ENCODE measurements around the gene TDRD1. TPM values are rescaled to one million over a fixed set of nuclear protein-coding genes. Genes with fewer than 3 reads are reported as not detected.

The TDRD1 gene
- total and polyA plus RNA-seq, 9 of the 15 experiments (the other 6 are each of a cell fraction or from before 2014, with no cell fraction given) = not detected

DNA sequence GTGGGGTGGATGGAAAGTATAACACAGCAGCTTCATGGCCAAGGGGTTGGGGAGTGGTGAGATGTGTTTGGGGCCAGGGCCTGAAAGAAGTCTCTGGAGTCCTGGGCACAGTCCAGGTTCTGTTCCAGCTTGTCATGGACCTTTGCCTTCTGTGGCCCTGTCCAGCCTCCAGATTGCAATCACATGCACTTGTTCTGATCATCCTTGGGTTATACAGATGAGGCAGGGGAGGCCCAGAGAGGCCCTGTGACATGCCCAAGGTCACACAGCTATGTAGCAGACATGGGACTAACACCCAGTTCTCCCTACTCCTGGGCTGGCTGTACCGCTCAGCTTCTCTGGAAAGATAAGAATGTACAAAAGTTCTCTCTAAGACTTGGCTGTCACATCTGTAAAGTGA is 71.6 kb downstream of the TDRD1 start:
- 0% methylated on average over 1 of the region's 1 CpG for WGBS (ENCODE audit: insufficient coverage, low coverage, missing lambda C conversion rate)
- no peaks in the 10 kb centered on the region for H3K27me3 ChIP-seq (ENCODE audit: control insufficient read depth in 2 of 2, insufficient read depth in 2 of 2, low read length in 2 of 2)
- H2AFZ ChIP-seq (ENCODE audit: low read depth, low read length) = no peak overlapping the region
- H3K4me3 ChIP-seq = no peak overlapping the region
- no peak overlapping the region for H3K4me2 ChIP-seq (ENCODE audit: insufficient read depth, low read length)
- ChIA-PET CTCF (ENCODE audit: low intra/inter-chr PET ratio) (no interaction called here), POLR2A (no interaction called here)
- in situ Hi-C loops (cut with MboI) (no loop called here), intact Hi-C loops (cut with micrococcal nuclease) (no loop called here)
- no peak overlapping the region for H3K27ac ChIP-seq (ENCODE audit: extremely low read depth, low read depth, low read length)
- H3K9ac ChIP-seq (ENCODE audit: insufficient read depth in 1 of 2, low read depth in 2 of 2, low read length in 2 of 2) = no peak overlapping the region
- FAIRE-seq = no peak
- no TSS peak for BruUV-seq (replicated peaks)
- no peaks in the 10 kb centered on the region for H3K79me2 ChIP-seq (ENCODE audit: control insufficient read depth, insufficient read depth, low read length)
- no peaks in the 10 kb centered on the region for H4K20me1 ChIP-seq (replicated peaks; ENCODE audit: control insufficient read depth, insufficient read depth, low read length)
- no peaks in the 10 kb centered on the region for H3K36me3 ChIP-seq (ENCODE audit: control insufficient read depth, insufficient read depth, low read length)
- DNase-seq (ENCODE audit: extremely low read depth in 1 of 4, low spot score in 3 of 4) = no peak
- TF ChIP-seq ZNF445 (CRISPR knock-in tag; IDR thresholded peaks at IDR 0.05; ENCODE audit: low read depth) (no peak), ZNF274 (IDR thresholded peaks at IDR 0.05; ENCODE audit: borderline replicate concordance, low read depth, low read length) (no peak), MAFK (IDR thresholded peaks at IDR 0.05; ENCODE audit: low read length) (no peak), CSDE1 (IDR thresholded peaks at IDR 0.05) (no peak), MYBL2 (IDR thresholded peaks at IDR 0.05; ENCODE audit: low read depth) (no peak), MYBL2 (CRISPR knock-in tag; IDR thresholded peaks at IDR 0.05; ENCODE audit: borderline replicate concordance) (no peak), ZEB2 (IDR thresholded peaks at IDR 0.05) (no peak)
- no peak for ATAC-seq
- H3K9me3 ChIP-seq (replicated peaks; ENCODE audit: control insufficient read depth, insufficient read depth, low read depth, low read length) = no peaks in the 10 kb centered on the region
- no peaks in the 10 kb centered on the region for H3K4me1 ChIP-seq (replicated peaks in 1 of 2; ENCODE audit: control insufficient read depth in 2 of 2, insufficient read depth in 2 of 2, low read length in 2 of 2)
- no peaks in the 10 kb centered on the region for H3K9me1 ChIP-seq (ENCODE audit: control insufficient read depth, insufficient read depth, low read length)

DNA sequence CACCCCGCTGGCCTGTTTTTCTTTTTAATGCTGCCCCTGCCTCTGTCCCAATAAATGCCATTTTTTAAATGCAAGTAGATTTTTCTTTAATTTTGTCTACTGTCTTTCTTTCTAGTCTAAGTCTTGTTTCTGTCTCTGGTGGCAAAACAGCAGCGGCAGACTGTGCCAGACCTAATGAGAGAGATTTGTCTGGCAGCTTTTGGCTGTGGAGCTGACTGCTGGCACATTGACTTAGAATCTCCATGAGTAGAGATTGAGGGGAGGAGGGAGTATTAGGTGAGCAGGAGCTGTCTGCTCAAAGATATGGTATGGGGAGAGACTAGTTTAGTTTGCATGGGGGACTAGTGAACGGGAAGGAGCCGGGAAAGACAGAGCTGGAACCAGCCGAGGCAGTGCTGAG is 72.9 kb downstream of the TDRD1 start:
- no peak overlapping the region for H3K27ac ChIP-seq (ENCODE audit: extremely low read depth, low read depth, low read length)
- DNase-seq (ENCODE audit: extremely low read depth in 1 of 4, low spot score in 3 of 4) (no peak), ATAC-seq (no peak), FAIRE-seq (no peak)
- H3K79me2 ChIP-seq (ENCODE audit: control insufficient read depth, insufficient read depth, low read length) = no peaks in the 10 kb centered on the region
- 0% methylated on average over 5 of the region's 5 CpGs for WGBS (ENCODE audit: insufficient coverage, low coverage, missing lambda C conversion rate)
- no peaks in the 10 kb centered on the region for H3K36me3 ChIP-seq (ENCODE audit: control insufficient read depth, insufficient read depth, low read length)
- H3K9me1 ChIP-seq (ENCODE audit: control insufficient read depth, insufficient read depth, low read length) = no peaks in the 10 kb centered on the region
- ChIA-PET CTCF (ENCODE audit: low intra/inter-chr PET ratio) (no interaction called here), POLR2A (interaction anchor here (0.9 kb wide), 1 partner anchor 157 kb away, joined by 3 read pairs; no protein-coding TSS in a partner anchor)
- no peak overlapping the region for H3K4me3 ChIP-seq
- no peak overlapping the region for H2AFZ ChIP-seq (ENCODE audit: low read depth, low read length)
- BruUV-seq (replicated peaks) = no TSS peak
- in situ Hi-C loops (cut with MboI) (no loop called here), intact Hi-C loops (cut with micrococcal nuclease) (no loop called here)
- H4K20me1 ChIP-seq (replicated peaks; ENCODE audit: control insufficient read depth, insufficient read depth, low read length) = no peaks in the 10 kb centered on the region
- H3K9me3 ChIP-seq (replicated peaks; ENCODE audit: control insufficient read depth, insufficient read depth, low read depth, low read length) = no peaks in the 10 kb centered on the region
- no peak overlapping the region for H3K9ac ChIP-seq (ENCODE audit: insufficient read depth in 1 of 2, low read depth in 2 of 2, low read length in 2 of 2)
- no peaks in the 10 kb centered on the region for H3K27me3 ChIP-seq (ENCODE audit: control insufficient read depth in 2 of 2, insufficient read depth in 2 of 2, low read length in 2 of 2)
- H3K4me1 ChIP-seq (replicated peaks in 1 of 2; ENCODE audit: control insufficient read depth in 2 of 2, insufficient read depth in 2 of 2, low read length in 2 of 2) = no peaks in the 10 kb centered on the region
- no peak overlapping the region for H3K4me2 ChIP-seq (ENCODE audit: insufficient read depth, low read length)
- TF ChIP-seq, protein P1, sequence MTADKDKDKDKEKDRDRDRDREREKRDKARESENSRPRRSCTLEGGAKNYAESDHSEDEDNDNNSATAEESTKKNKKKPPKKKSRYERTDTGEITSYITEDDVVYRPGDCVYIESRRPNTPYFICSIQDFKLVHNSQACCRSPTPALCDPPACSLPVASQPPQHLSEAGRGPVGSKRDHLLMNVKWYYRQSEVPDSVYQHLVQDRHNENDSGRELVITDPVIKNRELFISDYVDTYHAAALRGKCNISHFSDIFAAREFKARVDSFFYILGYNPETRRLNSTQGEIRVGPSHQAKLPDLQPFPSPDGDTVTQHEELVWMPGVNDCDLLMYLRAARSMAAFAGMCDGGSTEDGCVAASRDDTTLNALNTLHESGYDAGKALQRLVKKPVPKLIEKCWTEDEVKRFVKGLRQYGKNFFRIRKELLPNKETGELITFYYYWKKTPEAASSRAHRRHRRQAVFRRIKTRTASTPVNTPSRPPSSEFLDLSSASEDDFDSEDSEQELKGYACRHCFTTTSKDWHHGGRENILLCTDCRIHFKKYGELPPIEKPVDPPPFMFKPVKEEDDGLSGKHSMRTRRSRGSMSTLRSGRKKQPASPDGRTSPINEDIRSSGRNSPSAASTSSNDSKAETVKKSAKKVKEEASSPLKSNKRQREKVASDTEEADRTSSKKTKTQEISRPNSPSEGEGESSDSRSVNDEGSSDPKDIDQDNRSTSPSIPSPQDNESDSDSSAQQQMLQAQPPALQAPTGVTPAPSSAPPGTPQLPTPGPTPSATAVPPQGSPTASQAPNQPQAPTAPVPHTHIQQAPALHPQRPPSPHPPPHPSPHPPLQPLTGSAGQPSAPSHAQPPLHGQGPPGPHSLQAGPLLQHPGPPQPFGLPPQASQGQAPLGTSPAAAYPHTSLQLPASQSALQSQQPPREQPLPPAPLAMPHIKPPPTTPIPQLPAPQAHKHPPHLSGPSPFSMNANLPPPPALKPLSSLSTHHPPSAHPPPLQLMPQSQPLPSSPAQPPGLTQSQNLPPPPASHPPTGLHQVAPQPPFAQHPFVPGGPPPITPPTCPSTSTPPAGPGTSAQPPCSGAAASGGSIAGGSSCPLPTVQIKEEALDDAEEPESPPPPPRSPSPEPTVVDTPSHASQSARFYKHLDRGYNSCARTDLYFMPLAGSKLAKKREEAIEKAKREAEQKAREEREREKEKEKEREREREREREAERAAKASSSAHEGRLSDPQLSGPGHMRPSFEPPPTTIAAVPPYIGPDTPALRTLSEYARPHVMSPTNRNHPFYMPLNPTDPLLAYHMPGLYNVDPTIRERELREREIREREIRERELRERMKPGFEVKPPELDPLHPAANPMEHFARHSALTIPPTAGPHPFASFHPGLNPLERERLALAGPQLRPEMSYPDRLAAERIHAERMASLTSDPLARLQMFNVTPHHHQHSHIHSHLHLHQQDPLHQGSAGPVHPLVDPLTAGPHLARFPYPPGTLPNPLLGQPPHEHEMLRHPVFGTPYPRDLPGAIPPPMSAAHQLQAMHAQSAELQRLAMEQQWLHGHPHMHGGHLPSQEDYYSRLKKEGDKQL (CRISPR knock-in tag; IDR thresholded peaks at IDR 0.05; ENCODE audit: borderline replicate concordance) = no peak
- no peak for TF ChIP-seq ELF2 (CRISPR knock-in tag; IDR thresholded peaks at IDR 0.05)
- TF ChIP-seq MCM7 (IDR thresholded peaks at IDR 0.05) = no peak
- TF ChIP-seq PCBP2 (IDR thresholded peaks at IDR 0.05; ENCODE audit: low read depth, low read length, poor library complexity, severe bottlenecking) = no peak
